Measurements from ENCODE around the gene THTPA. TPM values are rescaled to one million over a fixed set of nuclear protein-coding genes. Genes with fewer than 3 reads are reported as not detected.
A peak's percentile ranks its signal among the peaks of the same experiment; 100 is the strongest.

Gene THTPA
- 10 to 100 TPM in 1 of 2 donors, 1 to 10 TPM in 1; 9.0 to 21.0 TPM for total RNA-seq

- Histone ChIP-seq H3K9me3 (no peaks in the 10 kb centered on the region), H3K36me3 (no peaks in the 10 kb centered on the region), H3K27me3 (no peaks in the 10 kb centered on the region), H3K4me1 (no peaks in the 10 kb centered on the region), H3K9ac (ENCODE audit: low read depth in 2 of 2, low read length in 2 of 2) (peak within 1 kb of the TSS; percentile 64 to 84), H3K27ac (peak within 1 kb of the TSS; percentile 92), H3K4me3 (peak within 1 kb of the TSS; percentile 92)
- peak; percentile 97 for DNase-seq
- intact Hi-C loops (cut with DNase I), result no loop called here
- no peak for TF ChIP-seq CTCF (IDR thresholded peaks at IDR 0.05)
These were observed at the start of gene THTPA for GRCh38 chr14:23555882-23556699. TSS of gene THTPA (plus strand) at chr14:23556271. CDS start at chr14:23556758, 487 bp downstream.

DNA sequence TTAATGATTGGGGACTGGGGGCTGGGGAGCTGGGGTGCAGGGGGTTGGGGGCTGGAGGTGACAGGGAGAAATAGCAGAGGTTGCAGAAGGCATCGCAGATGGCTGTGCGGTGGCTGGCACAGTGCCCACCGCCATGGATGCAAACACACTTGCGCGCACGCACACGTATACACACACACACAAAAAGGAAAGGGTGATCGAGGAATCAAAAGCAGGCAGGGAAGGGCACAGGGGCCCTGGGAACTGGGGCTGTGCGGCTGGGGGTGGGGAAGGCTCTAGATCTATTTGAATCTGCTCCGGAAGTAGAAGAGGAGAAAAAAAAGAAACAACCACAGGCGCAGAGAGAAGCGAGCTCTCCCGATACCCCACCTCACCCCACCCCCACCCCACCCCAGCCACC is 43.9 kb upstream of the THTPA start:
- intact Hi-C loops (cut with DNase I), result no loop called here
- no peak for DNase-seq
- no peaks in the 10 kb centered on the region for H3K9me3 ChIP-seq
- no peaks in the 10 kb centered on the region for H3K4me1 ChIP-seq
- no peak overlapping the region for H3K4me3 ChIP-seq
- H3K9ac ChIP-seq (ENCODE audit: low read depth in 2 of 2, low read length in 2 of 2), result no peak overlapping the region
- no peak for TF ChIP-seq CTCF (IDR thresholded peaks at IDR 0.05)
- no peak overlapping the region for H3K27ac ChIP-seq
- no peaks in the 10 kb centered on the region for H3K27me3 ChIP-seq
- no peaks in the 10 kb centered on the region for H3K36me3 ChIP-seq

- Histone ChIP-seq H3K4me3 (no peak overlapping the region), H3K27me3 (no peaks in the 10 kb centered on the region), H3K27ac (no peak overlapping the region), H3K36me3 (no peaks in the 10 kb centered on the region), H3K9me3 (no peaks in the 10 kb centered on the region), H3K4me1 (no peaks in the 10 kb centered on the region), H3K9ac (ENCODE audit: low read depth in 2 of 2, low read length in 2 of 2) (no peak overlapping the region)
- TF ChIP-seq CTCF (IDR thresholded peaks at IDR 0.05), result no peak
- DNase-seq, result no peak
- intact Hi-C loops (cut with DNase I), result no loop called here
These were observed 42.9 kb upstream of the THTPA start for GRCh38 chr14:23513005-23513817.

DNA sequence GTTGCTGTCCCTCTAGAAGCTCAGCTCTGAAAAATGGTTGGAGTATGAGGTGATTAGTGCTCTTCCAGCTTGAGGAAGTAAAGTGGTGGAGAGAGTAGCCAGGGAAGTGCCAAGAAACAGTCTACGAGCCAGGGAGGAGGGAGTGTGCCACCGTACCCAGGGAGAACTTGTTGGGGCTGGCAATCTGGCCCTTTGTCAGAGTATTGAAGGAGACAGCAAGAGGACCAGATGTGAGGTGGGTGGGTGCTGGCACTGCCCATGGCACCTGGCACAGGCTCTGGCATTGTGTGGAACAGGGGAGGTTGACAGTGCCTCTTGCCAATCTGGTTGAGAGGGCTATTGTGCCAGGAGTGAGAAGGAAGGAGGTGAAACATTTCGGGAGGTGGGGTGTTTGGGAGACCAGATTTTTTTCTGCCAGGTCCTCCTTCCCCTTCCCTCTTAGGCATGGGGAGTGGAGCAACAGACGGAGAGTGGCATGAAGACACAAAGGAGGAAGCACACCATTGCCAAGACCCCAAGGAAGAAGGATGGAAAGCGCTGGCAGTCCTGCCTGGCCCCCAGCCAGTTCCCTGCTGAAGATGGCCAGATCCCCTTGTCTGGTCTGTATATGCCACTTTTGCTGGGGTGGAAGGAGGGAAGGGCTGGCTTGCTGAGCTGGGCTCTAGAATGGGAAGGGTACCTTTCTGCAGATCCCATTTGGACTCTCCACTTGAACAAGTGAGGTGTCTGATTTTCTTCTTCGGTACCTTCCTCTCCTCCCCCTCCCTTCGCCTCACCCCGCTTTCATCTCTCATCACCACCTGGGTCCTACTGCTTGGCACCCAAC is 42.0 kb upstream of the THTPA start:
- intact Hi-C loops (cut with DNase I), result no loop called here

More for the DNA sequence above, 42.0 kb upstream of the THTPA start:
- Histone ChIP-seq H3K36me3 (no peaks in the 10 kb centered on the region), H3K27ac (no peak overlapping the region), H3K4me3 (no peak overlapping the region), H3K27me3 (no peaks in the 10 kb centered on the region), H3K9me3 (no peaks in the 10 kb centered on the region), H3K4me1 (no peaks in the 10 kb centered on the region), H3K9ac (ENCODE audit: low read depth in 2 of 2, low read length in 2 of 2) (no peak overlapping the region)
- no peak for TF ChIP-seq CTCF (IDR thresholded peaks at IDR 0.05)
- no peak for DNase-seq

All from colonic mucosa (tissue), 4 donors.